Measurements from ENCODE around the gene TAF3. TPM values are rescaled to one million over a fixed set of nuclear protein-coding genes. Genes with fewer than 3 reads are reported as not detected.

The TAF3 gene
- total and polyA plus RNA-seq, 2 donors (not counting 1 experiment from before 2014, with no cell fraction given): 7.0 to 20.1 TPM

DNA sequence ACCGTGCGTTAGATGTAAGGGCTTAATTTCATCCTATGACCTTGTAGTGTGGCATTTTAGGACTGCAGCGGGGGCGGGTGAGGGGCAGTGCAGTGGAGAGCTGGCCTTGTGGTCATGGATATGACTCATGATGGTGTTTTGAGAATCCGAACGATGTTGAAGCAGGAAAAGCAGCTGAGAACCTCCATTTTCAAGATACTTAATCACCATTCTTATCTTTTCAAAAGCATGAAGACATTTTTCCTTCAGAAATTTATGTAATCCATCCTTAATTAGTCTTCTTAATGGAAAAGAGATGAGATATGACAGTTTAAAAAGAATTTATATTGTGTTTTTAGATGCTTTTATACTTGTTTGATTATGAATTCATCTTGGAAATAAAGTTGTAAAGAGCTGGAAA, 20.7 kb upstream of the TAF3 start:
- intact Hi-C loops (cut with micrococcal nuclease): no loop called here
- WGBS (ENCODE audit: insufficient coverage): 92% methylated on average over 4 of the region's 6 CpGs
- H3K27ac Mint-ChIP-seq: no peak overlapping the region
- Histone ChIP-seq H3K27me3 (replicated peaks in 1 of 4; ENCODE audit: control extremely low read depth in 1 of 4, control insufficient read depth in 3 of 4, insufficient read depth in 4 of 4, low read length in 3 of 4) (no peaks in the 10 kb centered on the region), H2AFZ (ENCODE audit: insufficient read depth, low read depth, low read length, poor library complexity, severe bottlenecking) (no peak overlapping the region), H3K4me3 (ENCODE audit: control extremely low read depth in 1 of 5, extremely low read depth in 1 of 5, insufficient read depth in 1 of 5, low read depth in 2 of 5, low read length in 4 of 5) (no peak overlapping the region), H3K9me3 (ENCODE audit: control extremely low read depth in 1 of 3, control insufficient read depth in 2 of 3, insufficient read depth in 1 of 3, low read length in 2 of 3) (no peaks in the 10 kb centered on the region), H3K27ac (ENCODE audit: low read length in 2 of 2) (no peak overlapping the region), H3K4me2 (replicated peaks; ENCODE audit: low read depth, low read length, poor library complexity, severe bottlenecking) (no peak overlapping the region), H3K9ac (ENCODE audit: low read length) (no peak overlapping the region), H3K4me1 (ENCODE audit: control insufficient read depth in 2 of 2, insufficient read depth in 2 of 2, low read length in 2 of 2) (no peaks in the 10 kb centered on the region), H3K79me2 (ENCODE audit: control insufficient read depth, insufficient read depth, low read length) (peaks cover 66% of the 10 kb centered on the region), H3K36me3 (replicated peaks in 1 of 2; ENCODE audit: control extremely low read depth in 1 of 2, control insufficient read depth in 1 of 2, extremely low read depth in 1 of 2, insufficient read depth in 2 of 2, low read length in 1 of 2) (peaks cover 20 to 59% of the 10 kb centered on the region in 2 experiments), H4K20me1 (ENCODE audit: control insufficient read depth, insufficient read depth, low read length, poor library complexity, severe bottlenecking) (peaks cover 42% of the 10 kb centered on the region)
- ATAC-seq (ENCODE audit: low read depth): no peak
- H3K9me3 Mint-ChIP-seq (ENCODE audit: insufficient read depth): no peaks in the 10 kb centered on the region
- ChIA-PET POLR2A (no interaction called here), CTCF (no interaction called here)
- H3K27me3 Mint-ChIP-seq: no peaks in the 10 kb centered on the region
- no peak overlapping the region for H3K4me3 Mint-ChIP-seq
- no peak for TF ChIP-seq EZH2 (IDR thresholded peaks at IDR 0.05; ENCODE audit: borderline replicate concordance, insufficient read depth, low read depth, low read length, poor library complexity, severe bottlenecking)
- TF ChIP-seq, protein P1, sequence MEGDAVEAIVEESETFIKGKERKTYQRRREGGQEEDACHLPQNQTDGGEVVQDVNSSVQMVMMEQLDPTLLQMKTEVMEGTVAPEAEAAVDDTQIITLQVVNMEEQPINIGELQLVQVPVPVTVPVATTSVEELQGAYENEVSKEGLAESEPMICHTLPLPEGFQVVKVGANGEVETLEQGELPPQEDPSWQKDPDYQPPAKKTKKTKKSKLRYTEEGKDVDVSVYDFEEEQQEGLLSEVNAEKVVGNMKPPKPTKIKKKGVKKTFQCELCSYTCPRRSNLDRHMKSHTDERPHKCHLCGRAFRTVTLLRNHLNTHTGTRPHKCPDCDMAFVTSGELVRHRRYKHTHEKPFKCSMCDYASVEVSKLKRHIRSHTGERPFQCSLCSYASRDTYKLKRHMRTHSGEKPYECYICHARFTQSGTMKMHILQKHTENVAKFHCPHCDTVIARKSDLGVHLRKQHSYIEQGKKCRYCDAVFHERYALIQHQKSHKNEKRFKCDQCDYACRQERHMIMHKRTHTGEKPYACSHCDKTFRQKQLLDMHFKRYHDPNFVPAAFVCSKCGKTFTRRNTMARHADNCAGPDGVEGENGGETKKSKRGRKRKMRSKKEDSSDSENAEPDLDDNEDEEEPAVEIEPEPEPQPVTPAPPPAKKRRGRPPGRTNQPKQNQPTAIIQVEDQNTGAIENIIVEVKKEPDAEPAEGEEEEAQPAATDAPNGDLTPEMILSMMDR (IDR thresholded peaks at IDR 0.05): no peak
- no peak for DNase-seq
- peaks cover 23% of the 10 kb centered on the region for H3K4me1 Mint-ChIP-seq

DNA sequence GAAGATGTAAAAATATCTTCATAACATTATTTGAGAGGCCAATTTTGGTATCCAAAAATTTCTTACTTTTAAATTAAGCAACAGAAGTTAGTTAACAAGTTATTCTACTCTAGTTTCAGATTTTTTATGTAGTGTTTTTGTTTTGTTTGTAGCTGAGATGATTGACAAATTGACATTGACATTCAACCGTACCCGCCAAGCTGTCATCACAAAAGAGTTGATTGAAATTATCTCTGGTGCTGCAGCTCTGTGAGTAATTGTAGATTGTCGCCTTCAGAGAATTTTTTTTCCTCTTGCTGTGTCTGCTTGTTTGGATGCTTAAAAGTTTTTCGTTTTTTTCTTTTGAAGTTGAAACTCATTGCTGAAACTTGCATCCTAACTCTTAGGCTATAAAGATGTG, 15.7 kb upstream of the TAF3 start:
- TF ChIP-seq, protein P1 (IDR thresholded peaks at IDR 0.05): no peak
- TF ChIP-seq EZH2 (IDR thresholded peaks at IDR 0.05; ENCODE audit: borderline replicate concordance, insufficient read depth, low read depth, low read length, poor library complexity, severe bottlenecking): no peak
- no peaks in the 10 kb centered on the region for H3K4me1 ChIP-seq (ENCODE audit: control insufficient read depth in 2 of 2, insufficient read depth in 2 of 2, low read length in 2 of 2)
- Mint-ChIP-seq H3K9me3 (ENCODE audit: insufficient read depth) (no peaks in the 10 kb centered on the region), H3K4me1 (no peaks in the 10 kb centered on the region), H3K27me3 (no peaks in the 10 kb centered on the region), H3K4me3 (no peak overlapping the region), H3K27ac (no peak overlapping the region)
- no peak overlapping the region for H3K27ac ChIP-seq (ENCODE audit: low read length in 2 of 2)
- ChIA-PET CTCF (no interaction called here), POLR2A (no interaction called here)
- WGBS (ENCODE audit: insufficient coverage): 100% methylated on average over 3 of the region's 4 CpGs
- no peak overlapping the region for H2AFZ ChIP-seq (ENCODE audit: insufficient read depth, low read depth, low read length, poor library complexity, severe bottlenecking)
- H3K36me3 ChIP-seq (replicated peaks in 1 of 2; ENCODE audit: control extremely low read depth in 1 of 2, control insufficient read depth in 1 of 2, extremely low read depth in 1 of 2, insufficient read depth in 2 of 2, low read length in 1 of 2): peaks cover 36 to 87% of the 10 kb centered on the region in 2 experiments
- H3K4me3 ChIP-seq (ENCODE audit: control extremely low read depth in 1 of 5, extremely low read depth in 1 of 5, insufficient read depth in 1 of 5, low read depth in 2 of 5, low read length in 4 of 5): no peak overlapping the region
- no peak overlapping the region for H3K4me2 ChIP-seq (replicated peaks; ENCODE audit: low read depth, low read length, poor library complexity, severe bottlenecking)
- intact Hi-C loops (cut with micrococcal nuclease): no loop called here
- H3K79me2 ChIP-seq (ENCODE audit: control insufficient read depth, insufficient read depth, low read length): peaks cover 19% of the 10 kb centered on the region
- ATAC-seq (ENCODE audit: low read depth) (no peak), DNase-seq (no peak)
- no peaks in the 10 kb centered on the region for H3K9me3 ChIP-seq (ENCODE audit: control extremely low read depth in 1 of 3, control insufficient read depth in 2 of 3, insufficient read depth in 1 of 3, low read length in 2 of 3)
- H3K27me3 ChIP-seq (replicated peaks in 1 of 4; ENCODE audit: control extremely low read depth in 1 of 4, control insufficient read depth in 3 of 4, insufficient read depth in 4 of 4, low read length in 3 of 4): no peaks in the 10 kb centered on the region
- H3K9ac ChIP-seq (ENCODE audit: low read length): no peak overlapping the region
- H4K20me1 ChIP-seq (ENCODE audit: control insufficient read depth, insufficient read depth, low read length, poor library complexity, severe bottlenecking): peaks cover 3% of the 10 kb centered on the region
